ENCODE measurements around the gene CLSTN2.
A peak's percentile ranks its signal among the peaks of the same experiment; 100 is the strongest.

CLSTN2 gene

GRCh38 chr3:140219291-140219690 lies 284.3 kb downstream of the CLSTN2 start:
- DNase-seq (ENCODE audit: low read depth) = no peak
- TF ChIP-seq CTCF (IDR thresholded peaks at IDR 0.05; ENCODE audit: insufficient read depth, low read depth, low read length, missing control alignments) = no peak
- H3K4me3 ChIP-seq (ENCODE audit: low read depth, low read length) = no peak overlapping the region

DNA sequence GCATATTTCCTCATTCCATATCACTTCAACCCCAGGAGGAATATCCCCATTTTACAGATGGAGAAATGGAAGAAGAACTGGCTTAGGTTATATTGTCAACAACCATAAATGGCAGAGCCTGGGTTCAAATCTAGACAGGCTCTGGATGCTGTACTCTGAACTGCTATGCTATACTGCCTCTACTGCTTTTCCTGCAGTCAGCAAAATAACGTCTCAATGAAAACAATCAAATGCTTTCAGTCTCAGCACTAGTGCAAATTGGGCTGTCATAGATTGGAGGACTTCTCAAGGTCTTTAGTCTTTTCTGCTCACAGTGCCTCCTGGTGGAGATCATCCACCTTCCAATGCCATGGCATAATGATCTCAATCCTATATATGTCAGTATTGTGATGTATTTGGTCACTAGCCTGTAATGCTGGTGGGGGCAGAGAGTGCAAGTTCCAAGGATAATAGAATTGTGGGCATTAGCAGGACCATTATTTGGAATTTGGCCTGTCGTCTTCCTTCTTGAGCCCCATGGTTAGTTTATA lies 285.0 kb downstream of the CLSTN2 start:
- no peak overlapping the region for H3K4me3 ChIP-seq (ENCODE audit: low read depth, low read length)
- TF ChIP-seq CTCF (IDR thresholded peaks at IDR 0.05; ENCODE audit: insufficient read depth, low read depth, low read length, missing control alignments) = peak; percentile 48
- peak; percentile 62 for DNase-seq (ENCODE audit: low read depth)

DNA sequence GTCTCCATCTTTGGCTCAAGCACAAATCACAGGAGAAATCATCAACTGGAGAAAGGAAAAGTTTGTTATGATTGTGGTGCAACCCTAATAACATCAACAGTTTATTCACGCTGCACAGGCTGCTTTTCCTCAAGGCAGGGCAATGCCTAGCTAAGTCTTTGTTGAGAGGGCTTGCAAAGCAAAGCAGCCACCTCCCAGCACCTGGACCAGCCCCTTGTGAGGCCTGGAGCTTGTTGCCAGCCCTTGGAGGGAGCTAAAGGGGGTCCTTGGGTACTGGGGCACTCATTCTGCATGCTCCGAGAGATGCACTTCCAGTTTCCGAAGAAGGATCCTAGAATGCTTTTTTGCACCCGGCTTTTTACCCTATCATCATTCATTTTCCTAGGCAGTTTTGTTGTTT lies 288.2 kb downstream of the CLSTN2 start:
- no peak for DNase-seq (ENCODE audit: low read depth)
- no peak for TF ChIP-seq CTCF (IDR thresholded peaks at IDR 0.05; ENCODE audit: insufficient read depth, low read depth, low read length, missing control alignments)

GRCh38 chr3:140223631-140224030 lies 288.6 kb downstream of the CLSTN2 start:
- no peak for DNase-seq (ENCODE audit: low read depth)
- no peak overlapping the region for H3K4me3 ChIP-seq (ENCODE audit: low read depth, low read length)
- no peak for TF ChIP-seq CTCF (IDR thresholded peaks at IDR 0.05; ENCODE audit: insufficient read depth, low read depth, low read length, missing control alignments)

More for the DNA sequence above, 288.2 kb downstream of the CLSTN2 start:
- no peak overlapping the region for H3K4me3 ChIP-seq (ENCODE audit: low read depth, low read length)

GRCh38 chr3:140224307-140224706 lies 289.3 kb downstream of the CLSTN2 start:
- H3K4me3 ChIP-seq (ENCODE audit: low read depth, low read length) = no peak overlapping the region
- no peak for TF ChIP-seq CTCF (IDR thresholded peaks at IDR 0.05; ENCODE audit: insufficient read depth, low read depth, low read length, missing control alignments)
- DNase-seq (ENCODE audit: low read depth) = no peak

DNA sequence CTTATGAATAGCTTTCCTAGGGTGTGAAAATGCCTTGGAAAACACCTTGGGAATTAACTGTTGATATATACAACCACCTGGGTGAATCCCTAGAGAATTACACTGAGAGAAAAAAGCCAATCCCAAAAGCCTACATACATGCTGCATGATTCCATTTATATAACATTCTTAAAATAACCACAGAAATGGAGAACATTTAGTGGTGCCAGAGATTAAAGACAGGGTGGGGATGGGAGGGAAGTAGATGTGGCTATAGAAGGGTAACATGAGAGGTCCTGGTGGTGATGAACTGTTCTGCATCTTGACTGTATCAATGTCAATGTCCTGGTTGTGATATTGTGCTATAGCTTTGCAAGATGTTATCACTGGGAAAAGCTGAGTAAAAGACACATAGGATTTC lies 291.0 kb downstream of the CLSTN2 start:
- TF ChIP-seq CTCF (IDR thresholded peaks at IDR 0.05; ENCODE audit: insufficient read depth, low read depth, low read length, missing control alignments) = no peak
- DNase-seq (ENCODE audit: low read depth) = no peak

DNA sequence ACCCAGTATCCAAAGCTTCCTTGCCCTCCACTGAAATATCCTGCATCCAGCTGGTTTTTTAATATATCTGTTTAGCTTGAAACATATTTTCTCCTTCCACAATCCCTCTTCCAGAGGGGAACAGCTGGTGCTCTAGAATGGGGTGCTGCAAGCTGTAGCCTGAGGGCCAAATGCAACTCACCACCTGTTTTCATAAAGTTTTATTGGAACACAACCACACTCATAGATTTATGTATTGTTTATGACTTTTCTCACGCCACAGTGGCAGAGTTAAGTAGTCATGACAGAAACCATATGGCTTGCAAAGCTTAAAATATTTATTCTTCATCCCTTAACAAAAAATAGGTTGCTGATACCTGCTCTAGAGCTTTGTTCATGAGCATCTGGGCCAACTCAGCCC lies 298.7 kb downstream of the CLSTN2 start:
- no peak overlapping the region for H3K4me3 ChIP-seq (ENCODE audit: low read depth, low read length)
- TF ChIP-seq CTCF (IDR thresholded peaks at IDR 0.05; ENCODE audit: insufficient read depth, low read depth, low read length, missing control alignments) = no peak
- DNase-seq (ENCODE audit: low read depth) = no peak

More for the DNA sequence above, 291.0 kb downstream of the CLSTN2 start:
- no peak overlapping the region for H3K4me3 ChIP-seq (ENCODE audit: low read depth, low read length)
